A673 (cell line): ENCODE data around the gene SLC3A2. TPM values are rescaled to one million over a fixed set of nuclear protein-coding genes. Genes with fewer than 3 reads are reported as not detected.

Source experiments
- Bru-seq: library from RNA; stranded (reverse); fragments of 400-500 nt; gene quantifications from one replicate; lab custom pipeline; 2021; lab: Mats Ljungman, UMichigan
- BruChase-seq, 2 experiments: library from RNA; stranded (reverse); fragments of 400-500 nt; gene quantifications; one replicate each; lab custom pipeline; 2021; lab: Mats Ljungman, UMichigan
- BruUV-seq: library from RNA; stranded (reverse); fragments of 400-500 nt; replicated peaks from 2 replicates; lab custom pipeline; 2021; lab: Mats Ljungman, UMichigan
- CTCF ChIA-PET: fragments of 300-600 bp; sonication (Branson Sonifier 250); formaldehyde crosslinking; loops from one replicate; lab custom pipeline; 2022; ENCODE audit warnings: antibody characterized with exemption; lab: Charles Lee
- POLR2A ChIA-PET: fragments of 300-600 bp; sonication (Branson Sonifier 250); formaldehyde crosslinking; loops from one replicate; lab custom pipeline; 2022; ENCODE audit warnings: antibody characterized with exemption; ENCODE audit not compliant: low non-redundant PET; lab: Charles Lee
- DNase-seq: peaks from one replicate; pipeline ENCODE4 v3.0.0-alpha.2; 2015; ENCODE audit warnings: low spot score
- H3K27ac ChIP-seq: fragments of 200-600 bp; sonication (generic); 2 replicates; pipeline ENCODE4 v1.5.1; 2016; ENCODE audit warnings: mixed run types, low read depth, mild to moderate bottlenecking, mixed read lengths, antibody characterized with exemption, low read length; ENCODE audit not compliant: poor library complexity, severe bottlenecking
- H3K27me3 ChIP-seq: fragments of 200-600 bp; sonication (generic); replicated peaks from 2 replicates; pipeline ENCODE4 v1.6.1; 2017; ENCODE audit warnings: mixed run types, low read depth, mild to moderate bottlenecking, mixed read lengths, antibody characterized with exemption, low read length; ENCODE audit not compliant: insufficient read depth, poor library complexity
- H3K36me3 ChIP-seq: fragments of 200-600 bp; sonication (generic); 2 replicates; pipeline ENCODE4 v1.6.1; 2016; ENCODE audit warnings: mixed run types, mild to moderate bottlenecking, mixed read lengths, antibody characterized with exemption, low read length; ENCODE audit not compliant: insufficient read depth, poor library complexity, severe bottlenecking
- H3K4me1 ChIP-seq: fragments of 200-600 bp; sonication (generic); 2 replicates; pipeline ENCODE4 v1.6.1; 2017; ENCODE audit warnings: mixed run types, mild to moderate bottlenecking, mixed read lengths, antibody characterized with exemption, low read length; ENCODE audit not compliant: insufficient read depth, poor library complexity, severe bottlenecking
- H3K4me3 ChIP-seq: fragments of 200-600 bp; sonication (generic); 2 replicates; pipeline ENCODE4 v1.5.1; 2016; ENCODE audit warnings: low read depth, mixed run types, mild to moderate bottlenecking, mixed read lengths, low read length; ENCODE audit not compliant: poor library complexity, severe bottlenecking
- H3K9me3 ChIP-seq: fragments of 200-600 bp; sonication (generic); 2 replicates; pipeline ENCODE4 v1.6.1; 2016; ENCODE audit warnings: mixed run types, low read depth, mild to moderate bottlenecking, mixed read lengths, antibody characterized with exemption, low read length; ENCODE audit not compliant: poor library complexity, severe bottlenecking
- EZH2 ChIP-seq: fragments of 200-600 bp; sonication (generic); IDR thresholded peaks from 2 replicates; pipeline ENCODE4 v1.6.1; 2017; ENCODE audit warnings: borderline replicate concordance, low read depth, mild to moderate bottlenecking, mixed read lengths, antibody characterized with exemption, low read length; ENCODE audit not compliant: poor library complexity, severe bottlenecking
- intact Hi-C: fragments of 100-400 bp; cut with micrococcal nuclease; formaldehyde crosslinking; loops from one replicate; pipeline ENCODE4 v1.10.0; 2022; ENCODE audit not compliant: unreplicated experiment
- long read RNA-seq: library from polyadenylated mRNA; stranded (forward); transcript quantifications from one replicate; pipeline ENCODE4 v2.0.0, GENCODE V29; 2022
- total RNA-seq: library from RNA; stranded (reverse); gene quantifications from 2 replicates; pipeline ENCODE4 v1.2.3, GENCODE V29; 2021
- TF ChIP-seq, protein P1 (sequence below): fragments of 300-800, 200-600 bp; sonication (generic); conservative IDR thresholded peaks from 2 replicates; pipeline ENCODE4 v1.5.1; 2017; ENCODE audit warnings: low read depth, mild to moderate bottlenecking, antibody characterized with exemption, low read length, moderate library complexity, mixed read lengths

The SLC3A2 gene
- total RNA-seq (480 and 511 TPM in 2 replicates), Bru-seq, nascent RNA (percentile 95 among the genes with signal in this experiment), BruChase-seq, experiment 1, labeled RNA remaining after a 2-hour chase (percentile 94 among the genes with signal in this experiment), BruChase-seq, experiment 2, labeled RNA remaining after a 6-hour chase (percentile 94 among the genes with signal in this experiment)
- long read RNA-seq, transcript SLC3A2-203 (12 exons, 2,161 nt): minor isoform, 190 of 1,158 reads
- long read RNA-seq, transcript SLC3A2-206 (11 exons, 2,084 nt): minor isoform, 12 of 1,158 reads
- long read RNA-seq, transcript SLC3A2-208 (8 exons, 1,486 nt): minor isoform, 54 of 1,158 reads
- long read RNA-seq, transcript SLC3A2-201 (9 exons, 1,904 nt): major isoform, 661 of 1,158 reads
- long read RNA-seq, partial matches to known transcripts: 30 of 1,158 reads
- long read RNA-seq, other reads (novel, unspliced or antisense): 192 of 1,158 reads

DNA sequence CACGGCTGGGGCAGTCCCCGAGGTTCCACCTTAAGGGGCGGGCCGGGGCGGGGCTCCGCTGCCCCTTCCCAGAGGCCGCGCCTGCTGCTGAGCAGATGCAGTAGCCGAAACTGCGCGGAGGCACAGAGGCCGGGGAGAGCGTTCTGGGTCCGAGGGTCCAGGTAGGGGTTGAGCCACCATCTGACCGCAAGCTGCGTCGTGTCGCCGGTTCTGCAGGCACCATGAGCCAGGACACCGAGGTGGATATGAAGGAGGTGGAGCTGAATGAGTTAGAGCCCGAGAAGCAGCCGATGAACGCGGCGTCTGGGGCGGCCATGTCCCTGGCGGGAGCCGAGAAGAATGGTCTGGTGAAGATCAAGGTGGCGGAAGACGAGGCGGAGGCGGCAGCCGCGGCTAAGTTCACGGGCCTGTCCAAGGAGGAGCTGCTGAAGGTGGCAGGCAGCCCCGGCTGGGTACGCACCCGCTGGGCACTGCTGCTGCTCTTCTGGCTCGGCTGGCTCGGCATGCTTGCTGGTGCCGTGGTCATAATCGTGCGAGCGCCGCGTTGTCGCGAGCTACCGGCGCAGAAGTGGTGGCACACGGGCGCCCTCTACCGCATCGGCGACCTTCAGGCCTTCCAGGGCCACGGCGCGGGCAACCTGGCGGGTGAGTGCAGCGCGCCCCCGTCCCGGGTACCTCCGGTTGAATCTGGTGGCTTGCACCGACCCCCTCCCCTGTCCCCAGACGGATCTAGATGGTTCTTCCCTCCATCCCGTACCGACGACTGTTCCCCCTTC is at the start of gene SLC3A2:
SLC3A2 (plus strand) TSS at position 94 of the 776 bp plus-strand sequence; CDS start at position 222, 128 bp downstream.
- TF ChIP-seq, protein P1, sequence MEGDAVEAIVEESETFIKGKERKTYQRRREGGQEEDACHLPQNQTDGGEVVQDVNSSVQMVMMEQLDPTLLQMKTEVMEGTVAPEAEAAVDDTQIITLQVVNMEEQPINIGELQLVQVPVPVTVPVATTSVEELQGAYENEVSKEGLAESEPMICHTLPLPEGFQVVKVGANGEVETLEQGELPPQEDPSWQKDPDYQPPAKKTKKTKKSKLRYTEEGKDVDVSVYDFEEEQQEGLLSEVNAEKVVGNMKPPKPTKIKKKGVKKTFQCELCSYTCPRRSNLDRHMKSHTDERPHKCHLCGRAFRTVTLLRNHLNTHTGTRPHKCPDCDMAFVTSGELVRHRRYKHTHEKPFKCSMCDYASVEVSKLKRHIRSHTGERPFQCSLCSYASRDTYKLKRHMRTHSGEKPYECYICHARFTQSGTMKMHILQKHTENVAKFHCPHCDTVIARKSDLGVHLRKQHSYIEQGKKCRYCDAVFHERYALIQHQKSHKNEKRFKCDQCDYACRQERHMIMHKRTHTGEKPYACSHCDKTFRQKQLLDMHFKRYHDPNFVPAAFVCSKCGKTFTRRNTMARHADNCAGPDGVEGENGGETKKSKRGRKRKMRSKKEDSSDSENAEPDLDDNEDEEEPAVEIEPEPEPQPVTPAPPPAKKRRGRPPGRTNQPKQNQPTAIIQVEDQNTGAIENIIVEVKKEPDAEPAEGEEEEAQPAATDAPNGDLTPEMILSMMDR: peak; percentile 92
- no peak for TF ChIP-seq EZH2
- CTCF ChIA-PET: interaction anchor here (0.6 to 1.2 kb wide), 4 partner anchors 19 to 201 kb away, joined by 3 to 14 read pairs (median 4); partner anchors contain the start of gene ZBTB3
- Histone ChIP-seq H3K4me3 (peak within 1 kb of the TSS; percentile 72), H3K9me3 (no peaks in the 10 kb centered on the region), H3K4me1 (peaks cover 46% of the 10 kb centered on the region), H3K27ac (peak within 1 kb of the TSS; percentile 98), H3K36me3 (peaks cover 56% of the 10 kb centered on the region), H3K27me3 (no peaks in the 10 kb centered on the region)
- intact Hi-C loops: loop anchor here (1.0 to 5.0 kb wide), 2 partner anchors 40 to 94 kb away; partner anchors contain the start of gene TMEM179B
- POLR2A ChIA-PET: interaction anchor here (0.5 to 1.6 kb wide), 7 partner anchors 9 to 289 kb away, joined by 3 to 13 read pairs (median 6); no protein-coding TSS in a partner anchor
- BruUV-seq: TSS peak; percentile 90
- DNase-seq: peak; percentile 94

GRCh38 chr11:62830904-62831519 is 49.7 kb upstream of the SLC3A2 start:
- peaks cover 7% of the 10 kb centered on the region for H3K4me1 ChIP-seq
- H3K9me3 ChIP-seq: no peaks in the 10 kb centered on the region
- H3K27ac ChIP-seq: peak overlapping the region; percentile 91
- peaks cover 39% of the 10 kb centered on the region for H3K36me3 ChIP-seq
- CTCF ChIA-PET: interaction anchor here (0.6 kb wide), 1 partner anchor 1487 kb away, joined by 3 read pairs; no protein-coding TSS in a partner anchor
- H3K27me3 ChIP-seq: no peaks in the 10 kb centered on the region
- TF ChIP-seq, protein P1: no peak
- TF ChIP-seq EZH2: no peak
- POLR2A ChIA-PET: interaction anchor here (0.8 to 1.6 kb wide), 3 partner anchors 10 to 104 kb away, joined by 3 to 26 read pairs (median 8); partner anchors contain the start of gene HNRNPUL2
- peak; percentile 71 for DNase-seq
- BruUV-seq: no TSS peak
- intact Hi-C loops: loop anchor here (5.0 kb wide), 1 partner anchor 39 kb away; the partner anchor contains the start of gene TMEM223
- H3K4me3 ChIP-seq: peak overlapping the region; percentile 70
